AG09319 (cell line): ENCODE measurements around the gene DZIP1.

ENCODE experiments used
- DNase-seq: peaks from one replicate; pipeline ENCODE4 v3.0.0-alpha.2; 2010; ENCODE audit warnings: low read depth; ENCODE audit errors: extremely low read depth
- TF ChIP-seq, protein P1 (sequence below): IDR thresholded peaks from 2 replicates; pipeline ENCODE4 v1.5.1; 2011; ENCODE audit warnings: low read depth, mild to moderate bottlenecking, inconsistent platforms, low read length, moderate library complexity

Gene DZIP1

DNA sequence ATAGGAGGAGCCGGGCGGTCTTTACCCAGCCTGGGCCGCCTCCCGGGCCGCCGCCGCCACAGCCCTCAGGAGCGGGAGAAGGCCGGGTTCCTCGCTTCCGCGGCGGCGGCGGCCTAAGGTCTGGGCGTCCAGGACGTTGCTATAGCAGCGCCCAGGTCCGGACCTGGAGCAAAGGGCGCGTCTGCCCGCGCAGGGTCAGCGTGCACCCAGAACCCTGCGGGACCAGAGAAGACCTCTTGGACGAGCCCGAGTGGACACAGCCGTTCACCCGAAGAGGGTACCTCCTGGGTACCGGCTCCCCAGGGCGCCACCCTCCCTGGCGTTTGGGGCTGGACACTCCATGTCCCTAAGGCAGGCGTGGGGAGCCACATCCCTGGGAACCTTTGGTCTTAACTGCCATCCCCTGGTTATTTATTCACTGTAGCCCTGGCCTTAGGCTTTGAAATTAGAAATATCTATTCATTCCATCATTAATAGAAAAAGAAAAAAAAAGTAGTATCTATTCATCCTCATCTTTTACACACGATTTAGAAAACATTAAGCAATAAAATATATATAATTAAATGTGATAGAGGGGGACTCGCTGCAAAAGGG, 2.4 kb downstream of the DZIP1 start:
- no peak for DNase-seq
- TF ChIP-seq, protein P1, sequence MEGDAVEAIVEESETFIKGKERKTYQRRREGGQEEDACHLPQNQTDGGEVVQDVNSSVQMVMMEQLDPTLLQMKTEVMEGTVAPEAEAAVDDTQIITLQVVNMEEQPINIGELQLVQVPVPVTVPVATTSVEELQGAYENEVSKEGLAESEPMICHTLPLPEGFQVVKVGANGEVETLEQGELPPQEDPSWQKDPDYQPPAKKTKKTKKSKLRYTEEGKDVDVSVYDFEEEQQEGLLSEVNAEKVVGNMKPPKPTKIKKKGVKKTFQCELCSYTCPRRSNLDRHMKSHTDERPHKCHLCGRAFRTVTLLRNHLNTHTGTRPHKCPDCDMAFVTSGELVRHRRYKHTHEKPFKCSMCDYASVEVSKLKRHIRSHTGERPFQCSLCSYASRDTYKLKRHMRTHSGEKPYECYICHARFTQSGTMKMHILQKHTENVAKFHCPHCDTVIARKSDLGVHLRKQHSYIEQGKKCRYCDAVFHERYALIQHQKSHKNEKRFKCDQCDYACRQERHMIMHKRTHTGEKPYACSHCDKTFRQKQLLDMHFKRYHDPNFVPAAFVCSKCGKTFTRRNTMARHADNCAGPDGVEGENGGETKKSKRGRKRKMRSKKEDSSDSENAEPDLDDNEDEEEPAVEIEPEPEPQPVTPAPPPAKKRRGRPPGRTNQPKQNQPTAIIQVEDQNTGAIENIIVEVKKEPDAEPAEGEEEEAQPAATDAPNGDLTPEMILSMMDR = no peak

DNA sequence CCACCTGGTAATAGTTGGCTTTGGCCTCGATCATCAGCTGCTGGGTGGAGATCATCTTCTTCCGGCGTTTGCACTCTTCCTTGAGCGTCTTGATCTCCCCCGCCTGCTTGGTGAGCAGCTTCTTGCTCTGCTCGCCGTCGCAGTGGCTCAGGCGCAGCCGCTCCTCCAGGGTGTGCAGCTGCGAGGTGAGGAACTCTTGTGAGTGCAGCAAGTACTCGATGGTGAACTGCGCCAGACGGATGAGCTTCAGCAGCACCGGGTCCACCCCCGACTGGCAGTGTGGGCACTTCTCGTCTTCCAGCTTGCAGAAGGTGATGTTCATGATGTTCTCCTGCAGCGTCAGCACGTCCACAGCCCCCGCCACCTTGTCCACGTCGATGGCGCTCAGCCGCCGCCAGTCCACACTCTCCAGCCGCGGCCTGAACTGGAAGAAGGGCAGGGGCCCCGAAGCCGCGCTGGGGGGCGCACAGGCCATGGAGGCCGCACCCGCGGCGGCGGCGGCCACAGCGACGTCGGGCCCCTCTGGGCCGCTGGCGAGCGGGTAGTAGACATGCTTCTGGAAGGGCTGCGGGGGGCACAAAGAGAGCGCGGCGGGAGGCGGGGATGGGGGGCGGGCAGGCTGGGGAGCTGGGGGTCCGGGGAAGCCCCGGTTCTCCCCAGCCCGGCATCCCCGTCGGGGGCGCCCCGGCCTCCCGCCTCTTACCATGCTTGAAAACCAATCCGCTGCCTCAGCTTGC, 3.0 kb downstream of the DZIP1 start:
- TF ChIP-seq, protein P1 = no peak
- DNase-seq = no peak

DNA sequence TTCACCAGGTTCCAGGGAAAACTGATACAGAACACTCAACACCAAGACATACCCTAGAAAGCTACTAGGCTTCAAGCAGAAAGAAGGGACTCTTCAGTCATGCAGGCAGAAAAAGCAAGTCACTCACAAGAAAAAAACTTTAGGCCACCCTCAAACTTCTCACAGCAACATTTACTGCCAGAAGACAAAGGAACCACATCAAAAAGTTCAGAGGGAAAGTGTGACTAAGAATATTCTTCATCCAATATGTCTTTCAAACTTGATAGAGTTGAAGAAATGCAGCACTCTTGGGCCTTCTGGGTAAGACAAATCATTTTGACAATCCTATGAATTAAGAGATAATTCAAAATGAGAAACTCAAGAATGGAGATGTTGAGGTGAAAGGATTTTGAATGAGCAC, 7.7 kb downstream of the DZIP1 start:
- TF ChIP-seq, protein P1 = no peak
- DNase-seq = no peak

DNA sequence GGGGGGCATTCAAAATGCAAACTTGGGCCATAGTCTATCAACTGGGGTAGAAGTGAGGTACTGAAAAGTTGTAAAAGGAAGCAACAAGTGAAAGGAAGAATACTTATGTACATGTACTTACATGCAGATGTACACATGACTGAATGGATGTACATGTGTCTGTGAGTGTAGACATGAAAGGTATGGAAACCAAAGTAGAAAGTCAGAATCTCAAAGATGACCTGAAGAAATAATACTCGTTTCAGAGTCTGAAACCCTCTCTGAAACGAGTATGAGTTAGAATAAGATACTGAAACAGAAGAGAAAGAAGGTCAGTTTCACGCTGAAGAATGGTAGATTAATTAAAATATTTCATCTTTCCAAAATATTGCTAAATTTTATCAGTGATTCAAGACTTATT, 13.9 kb downstream of the DZIP1 start:
- TF ChIP-seq, protein P1 = no peak
- no peak for DNase-seq

DNA sequence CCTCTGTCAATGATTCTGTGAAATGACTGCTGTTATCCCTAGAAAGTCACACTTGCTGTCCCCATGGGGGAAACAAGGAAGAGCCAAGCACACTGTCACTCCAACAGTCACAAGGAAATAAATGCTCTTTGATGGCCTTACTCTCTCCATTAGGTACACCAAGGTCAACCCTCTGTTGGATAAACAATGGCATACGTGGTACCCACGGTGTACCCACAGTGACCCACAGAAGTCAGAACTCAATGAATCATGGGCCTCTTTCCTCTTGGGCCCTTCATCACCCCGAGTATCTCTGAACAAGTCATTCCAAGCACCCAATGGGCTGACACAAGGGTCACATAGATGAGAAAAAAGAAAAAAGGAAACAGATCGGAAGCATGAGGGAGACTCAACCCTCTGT, 15.4 kb downstream of the DZIP1 start:
- DNase-seq = no peak

DNA sequence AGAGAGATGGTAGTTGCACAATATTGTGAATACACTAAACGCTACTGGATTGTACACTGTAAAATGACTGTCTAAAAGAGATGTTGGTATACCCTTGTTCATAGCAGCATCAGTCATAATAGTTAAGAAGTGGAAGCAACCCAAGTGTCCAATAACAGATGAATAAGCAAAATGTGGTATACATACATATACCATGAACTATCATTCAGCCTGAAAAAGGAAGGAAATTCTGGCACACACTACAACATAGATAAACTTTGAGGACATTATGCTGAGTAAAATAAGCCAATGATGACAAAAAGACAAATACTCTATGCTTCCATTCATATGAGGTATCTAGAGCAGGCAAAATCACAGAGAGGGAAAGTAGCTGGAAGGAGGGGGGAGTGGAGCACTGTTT, 16.0 kb downstream of the DZIP1 start:
- DNase-seq = no peak
- TF ChIP-seq, protein P1 = no peak

More for the DNA sequence above, 15.4 kb downstream of the DZIP1 start:
- TF ChIP-seq, protein P1 = no peak

DNA sequence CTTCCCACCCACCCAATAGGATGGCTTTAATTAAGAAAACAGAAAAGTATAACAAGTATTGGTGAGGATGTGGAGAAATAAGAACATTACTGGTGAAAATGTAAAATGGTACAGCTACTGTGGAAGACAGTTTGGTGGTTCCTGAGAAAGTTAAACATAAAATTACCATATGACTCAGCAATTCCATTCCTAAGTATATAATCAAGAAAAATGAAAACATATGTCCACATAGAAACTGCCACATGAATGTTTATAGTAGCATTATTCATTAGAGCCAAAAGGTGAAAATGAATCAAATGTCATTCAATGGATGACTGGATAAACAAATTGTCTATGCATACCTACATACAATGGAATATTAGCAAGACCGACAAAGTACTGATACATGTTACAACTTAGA, 16.9 kb downstream of the DZIP1 start:
- TF ChIP-seq, protein P1 = no peak
- DNase-seq = no peak
